ENCODE data around the gene DDX43.

GRCh38 chr6:73375216-73375615 is 19.4 kb upstream of the DDX43 start:
- TF ChIP-seq POLR2A (IDR thresholded peaks at IDR 0.05) (no peak), CTCF (IDR thresholded peaks at IDR 0.05) (no peak)
